ENCODE data around the gene CALN1.
"Not testable (repeated sequence)": the region's sequence is repeated elsewhere in the genome, so short reads cannot be mapped to it uniquely, and the experiment has no call there.

Gene CALN1

GRCh38 chr7:71937840-71938371, 474.2 kb downstream of the CALN1 start:
- TF ChIP-seq CTCF (IDR thresholded peaks at IDR 0.05; ENCODE audit: low read depth, low read length, missing control alignments): no peak
- no peak overlapping the region for H3K4me3 ChIP-seq (ENCODE audit: low read depth, low read length)
- in situ Hi-C loops (cut with HindIII; ENCODE audit: low sequenced_read_pairs): no loop called here
- DNase-seq (ENCODE audit: low read depth): no peak

- in situ Hi-C loops (cut with HindIII; ENCODE audit: low sequenced_read_pairs): no loop called here
- no peak for TF ChIP-seq CTCF (IDR thresholded peaks at IDR 0.05; ENCODE audit: low read depth, low read length, missing control alignments)
- DNase-seq (ENCODE audit: low read depth): no peak
- no peak overlapping the region for H3K4me3 ChIP-seq (ENCODE audit: low read depth, low read length)
Observed at GRCh38 chr7:71935674-71936073, 476.5 kb downstream of the CALN1 start.

GRCh38 chr7:71933426-71933825, 478.7 kb downstream of the CALN1 start:
- no peak for TF ChIP-seq CTCF (IDR thresholded peaks at IDR 0.05; ENCODE audit: low read depth, low read length, missing control alignments)
- no peak for DNase-seq (ENCODE audit: low read depth)
- no peak overlapping the region for H3K4me3 ChIP-seq (ENCODE audit: low read depth, low read length)
- in situ Hi-C loops (cut with HindIII; ENCODE audit: low sequenced_read_pairs): no loop called here

GRCh38 chr7:71925663-71926062, 486.5 kb downstream of the CALN1 start:
- no peak overlapping the region for H3K4me3 ChIP-seq (ENCODE audit: low read depth, low read length)
- DNase-seq (ENCODE audit: low read depth): no peak
- TF ChIP-seq CTCF (IDR thresholded peaks at IDR 0.05; ENCODE audit: low read depth, low read length, missing control alignments): no peak
- in situ Hi-C loops (cut with HindIII; ENCODE audit: low sequenced_read_pairs): loop anchor here (10.0 kb wide), 1 partner anchor 141 kb away; no protein-coding TSS in a partner anchor

- in situ Hi-C loops (cut with HindIII; ENCODE audit: low sequenced_read_pairs); DNase-seq (ENCODE audit: low read depth); H3K4me3 ChIP-seq (ENCODE audit: low read depth, low read length): not testable (repeated sequence)
Observed at GRCh38 chr7:71914204-71914603, 497.9 kb downstream of the CALN1 start.

- in situ Hi-C loops (cut with HindIII; ENCODE audit: low sequenced_read_pairs): no loop called here
Observed at GRCh38 chr7:71912476-71912875, 499.7 kb downstream of the CALN1 start.

GRCh38 chr7:71911051-71911450, 501.1 kb downstream of the CALN1 start:
- no peak for TF ChIP-seq CTCF (IDR thresholded peaks at IDR 0.05; ENCODE audit: low read depth, low read length, missing control alignments)
- no peak for DNase-seq (ENCODE audit: low read depth)
- in situ Hi-C loops (cut with HindIII; ENCODE audit: low sequenced_read_pairs): no loop called here
- H3K4me3 ChIP-seq (ENCODE audit: low read depth, low read length): no peak overlapping the region

More at GRCh38 chr7:71912476-71912875, 499.7 kb downstream of the CALN1 start:
- DNase-seq (ENCODE audit: low read depth): no peak
- H3K4me3 ChIP-seq (ENCODE audit: low read depth, low read length): no peak overlapping the region
- TF ChIP-seq CTCF (IDR thresholded peaks at IDR 0.05; ENCODE audit: low read depth, low read length, missing control alignments): no peak

All from astrocyte of the cerebellum (primary cell).